OCI-LY1 (cell line): ENCODE results near the gene ZNF106.

Source experiments
- CTCF ChIP-seq: fragments of 200-600 bp; sonication (generic), shearing (Covaris generic); IDR thresholded peaks from 2 replicates; pipeline ENCODE4 v1.5.1; 2017; ENCODE audit warnings: mild to moderate bottlenecking, antibody characterized with exemption, low read length, moderate library complexity, mixed read lengths
- EZH2 ChIP-seq: fragments of 200-600 bp; sonication (generic), shearing (Covaris generic); IDR thresholded peaks from 2 replicates; pipeline ENCODE4 v1.8.0; 2017; ENCODE audit warnings: borderline replicate concordance, mixed run types, mild to moderate bottlenecking, antibody characterized with exemption, low read length, moderate library complexity, mixed read lengths

GRCh38 chr15:42394106-42394505 lies 96.8 kb downstream of the ZNF106 start:
- TF ChIP-seq CTCF, result no peak
- TF ChIP-seq EZH2, result no peak
